Transverse colon (tissue), 4 donors: ENCODE data around the gene DDX23.

ENCODE experiments used
- POLR2AphosphoS5 ChIP-seq, 3 donors: sonication (generic); formaldehyde crosslinking; IDR thresholded peaks; one replicate each; pipeline ENCODE4 v1.6.1; 2016; ENCODE audit warnings: antibody characterized with exemption in 3 of 3
- TF ChIP-seq, protein P1 (sequence below), 5 experiments: fragments of 200-600 bp in 3 of 5; fragments of 450-650 bp in 2 of 5; sonication (generic) in 3 of 5; IDR thresholded peaks; 1 replicate in 2 of 5; 2 replicates in 3 of 5; pipeline ENCODE4 v1.5.1; 2016 to 2017; ENCODE audit warnings: antibody characterized with exemption in 5 of 5, inconsistent platforms in 3 of 5, mild to moderate bottlenecking in 2 of 5, moderate library complexity in 1 of 5

DNA sequence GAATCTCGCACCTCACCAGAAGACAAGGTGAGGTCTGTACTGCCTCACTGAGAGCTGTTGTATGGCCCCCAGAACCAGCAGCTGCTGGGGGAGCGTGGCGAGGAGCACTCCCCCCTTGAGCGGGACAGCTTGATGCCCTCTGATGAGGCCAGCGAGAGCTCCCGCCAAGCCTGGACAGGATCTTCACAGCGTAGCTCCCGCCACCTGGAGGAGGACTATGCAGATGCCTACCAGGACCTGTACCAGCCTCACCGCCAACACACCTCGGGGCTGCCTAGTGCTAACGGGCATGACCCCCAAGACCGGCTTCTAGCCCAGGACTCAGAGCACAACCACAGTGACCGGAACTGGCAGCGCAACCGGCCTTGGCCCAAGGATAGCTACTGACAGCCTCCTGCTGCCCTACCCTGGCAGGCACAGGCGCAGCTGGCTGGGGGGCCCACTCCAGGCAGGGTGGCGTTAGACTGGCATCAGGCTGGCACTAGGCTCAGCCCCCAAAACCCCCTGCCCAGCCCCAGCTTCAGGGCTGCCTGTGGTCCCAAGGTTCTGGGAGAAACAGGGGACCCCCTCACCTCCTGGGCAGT lies 24.4 kb downstream of the DDX23 start:
- TF ChIP-seq, protein P1, sequence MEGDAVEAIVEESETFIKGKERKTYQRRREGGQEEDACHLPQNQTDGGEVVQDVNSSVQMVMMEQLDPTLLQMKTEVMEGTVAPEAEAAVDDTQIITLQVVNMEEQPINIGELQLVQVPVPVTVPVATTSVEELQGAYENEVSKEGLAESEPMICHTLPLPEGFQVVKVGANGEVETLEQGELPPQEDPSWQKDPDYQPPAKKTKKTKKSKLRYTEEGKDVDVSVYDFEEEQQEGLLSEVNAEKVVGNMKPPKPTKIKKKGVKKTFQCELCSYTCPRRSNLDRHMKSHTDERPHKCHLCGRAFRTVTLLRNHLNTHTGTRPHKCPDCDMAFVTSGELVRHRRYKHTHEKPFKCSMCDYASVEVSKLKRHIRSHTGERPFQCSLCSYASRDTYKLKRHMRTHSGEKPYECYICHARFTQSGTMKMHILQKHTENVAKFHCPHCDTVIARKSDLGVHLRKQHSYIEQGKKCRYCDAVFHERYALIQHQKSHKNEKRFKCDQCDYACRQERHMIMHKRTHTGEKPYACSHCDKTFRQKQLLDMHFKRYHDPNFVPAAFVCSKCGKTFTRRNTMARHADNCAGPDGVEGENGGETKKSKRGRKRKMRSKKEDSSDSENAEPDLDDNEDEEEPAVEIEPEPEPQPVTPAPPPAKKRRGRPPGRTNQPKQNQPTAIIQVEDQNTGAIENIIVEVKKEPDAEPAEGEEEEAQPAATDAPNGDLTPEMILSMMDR (IDR thresholded peaks at IDR 0.05), result no peak
- no peak for TF ChIP-seq POLR2AphosphoS5 (IDR thresholded peaks at IDR 0.05)
